ENCODE measurements around the gene RHOH.

- no peak for TF ChIP-seq CTCF (conservative IDR thresholded peaks at IDR 0.05 in 1 of 2, IDR thresholded peaks at IDR 0.05 in 1 of 2; ENCODE audit: extremely low read depth in 1 of 2, insufficient read depth in 1 of 2, low read depth in 1 of 2, low read length in 2 of 2)
- TF ChIP-seq EZH2 (IDR thresholded peaks at IDR 0.05; ENCODE audit: borderline replicate concordance, low read length): no peak
Observed at GRCh38 chr4:40194602-40195161, 2.1 kb upstream of the RHOH start.
